K562 (cell line): ENCODE results near the gene GCC1. TPM values are rescaled to one million over a fixed set of nuclear protein-coding genes. Genes with fewer than 3 reads are reported as not detected.

Experiments
- FOXK2 ChIP-seq, 2 experiments: fragments of 450-650 bp; IDR thresholded peaks in 1 of 2; conservative IDR thresholded peaks in 1 of 2; 2 replicates each; pipeline ENCODE4 v1.6.1; 2016; ENCODE audit warnings: low read depth in 2 of 2, mild to moderate bottlenecking in 1 of 2
- GATAD2A ChIP-seq: fragments of 450-650 bp; IDR thresholded peaks from 2 replicates; pipeline ENCODE4 v1.6.1; 2017
- MEIS2 ChIP-seq: fragments of 450-650 bp; IDR thresholded peaks from 2 replicates; pipeline ENCODE4 v1.6.1; 2014; ENCODE audit warnings: mild to moderate bottlenecking; ENCODE audit not compliant: partially characterized antibody
- SNAPC5 ChIP-seq: fragments of 250-450 bp; sonication (Bioruptor Pico); IDR thresholded peaks from 2 replicates; pipeline ENCODE4 v1.8.0; 2021; ENCODE audit warnings: moderate library complexity, mild to moderate bottlenecking, inconsistent platforms
- ZBTB1 ChIP-seq: sonication (generic); formaldehyde crosslinking; IDR thresholded peaks from 2 replicates; pipeline ENCODE4 v1.8.1; 2023; ENCODE audit warnings: missing genetic modification reagents, low read depth, mild to moderate bottlenecking, borderline replicate concordance
- ZNF197 ChIP-seq: fragments of 200-800 bp; sonication (Bioruptor generic); IDR thresholded peaks from 2 replicates; pipeline ENCODE4 v1.6.1; 2016; ENCODE audit warnings: low read depth, missing genetic modification characterization, missing compliant biosample characterization
- ZNF431 ChIP-seq: sonication (generic); formaldehyde crosslinking; IDR thresholded peaks from 2 replicates; pipeline ENCODE4 v1.8.0; 2022; ENCODE audit warnings: mild to moderate bottlenecking, missing genetic modification reagents
- ZNF592 ChIP-seq: fragments of 450-650 bp; IDR thresholded peaks from 2 replicates; pipeline ENCODE4 v1.6.1; 2017; ENCODE audit warnings: antibody characterized with exemption, mild to moderate bottlenecking
- polyA plus RNA-seq, 8 experiments: library from polyadenylated mRNA; depleted of rRNA in 4 of 8; stranded (reverse) in 5 of 8; unstranded in 3 of 8; fragments of >200 nt; fragmentation: Nextera tagmentation in 2 of 8; fragmentation: Illumina TruSeq in 1 of 8; extraction: Ambion mirVana in 2 of 8; extraction: Trizol in 1 of 8; gene quantifications; 2 replicates each; pipeline versions ENCODE4 v1.2.1 to v1.2.3, GENCODE V29; 2011 to 2014; ENCODE audit warnings: inconsistent platforms in 1 of 8, missing spikeins in 1 of 8
- total RNA-seq, 7 experiments: library from RNA; depleted of rRNA in 6 of 7; stranded (reverse); fragments of >200 nt in 6 of 7; fragmentation: Illumina TruSeq in 2 of 7; extraction: Trizol in 2 of 7; gene quantifications; 2 replicates each; pipeline versions ENCODE4 v1.2.1 to v1.2.3, GENCODE V29; 2011 to 2021; ENCODE audit warnings: low replicate concordance in 1 of 7
- TF ChIP-seq, protein P1 (sequence below): sonication (generic); formaldehyde crosslinking; IDR thresholded peaks from 2 replicates; pipeline ENCODE4 v1.8.0; 2022; ENCODE audit warnings: mild to moderate bottlenecking, missing genetic modification reagents, borderline replicate concordance
- TF ChIP-seq, protein P2 (sequence below): IDR thresholded peaks from 2 replicates; pipeline ENCODE4 v1.6.1; 2014; ENCODE audit warnings: antibody characterized with exemption
- TF ChIP-seq, protein P3 (sequence below): fragments of 150-350 bp; conservative IDR thresholded peaks from 2 replicates; pipeline ENCODE4 v1.6.1; 2014; ENCODE audit warnings: low read length
- TF ChIP-seq, protein P4 (sequence below): fragments of 250-450 bp; sonication (Bioruptor Pico); IDR thresholded peaks from 2 replicates; pipeline ENCODE4 v1.8.0; 2021; ENCODE audit warnings: borderline replicate concordance, mild to moderate bottlenecking, moderate library complexity; ENCODE audit not compliant: poor library complexity, severe bottlenecking

The GCC1 gene
- total and polyA plus RNA-seq, 9 of the 15 experiments (the other 6 are each of a cell fraction or from before 2014, with no cell fraction given) = 1.9 to 19.8 (median 10.9) TPM

DNA sequence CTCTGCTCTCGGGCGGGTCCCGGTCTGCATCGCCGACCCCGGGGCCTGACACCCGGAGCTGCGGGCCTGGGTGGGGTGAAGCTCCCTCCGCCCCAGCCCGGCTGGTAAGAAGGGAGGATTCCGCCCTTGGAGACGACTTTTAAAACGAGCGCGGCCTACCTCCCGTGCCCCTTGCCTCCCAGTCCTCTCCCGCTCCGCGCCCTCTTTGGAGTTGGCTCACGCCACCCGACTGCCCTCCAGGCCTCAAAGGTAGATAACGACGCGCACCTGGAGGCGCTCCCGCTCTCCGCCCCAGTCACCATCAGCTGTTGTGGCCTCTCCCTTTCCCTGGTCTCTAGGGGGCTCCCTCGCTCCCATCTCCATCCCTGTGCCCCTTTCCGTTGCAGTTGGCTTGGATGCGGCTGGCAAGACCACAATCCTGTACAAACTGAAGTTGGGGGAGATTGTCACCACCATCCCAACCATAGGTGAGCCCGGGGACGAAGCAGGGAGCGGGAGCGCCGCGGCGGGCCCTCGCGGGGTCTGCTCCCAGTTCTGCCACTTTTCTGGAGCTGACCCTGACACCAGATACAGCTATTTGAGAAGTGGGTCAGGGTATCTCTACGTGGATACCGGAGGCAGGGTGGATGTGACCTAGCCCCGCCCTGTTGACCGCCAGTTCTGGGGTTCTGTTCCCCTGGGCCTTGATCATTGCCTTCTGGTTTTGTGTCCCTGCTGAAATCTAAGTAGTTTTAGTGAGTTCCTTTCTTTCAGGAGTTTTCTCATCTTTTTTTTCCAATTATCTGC is 3.5 kb upstream of the GCC1 start (continued):
- TF ChIP-seq, protein P1, sequence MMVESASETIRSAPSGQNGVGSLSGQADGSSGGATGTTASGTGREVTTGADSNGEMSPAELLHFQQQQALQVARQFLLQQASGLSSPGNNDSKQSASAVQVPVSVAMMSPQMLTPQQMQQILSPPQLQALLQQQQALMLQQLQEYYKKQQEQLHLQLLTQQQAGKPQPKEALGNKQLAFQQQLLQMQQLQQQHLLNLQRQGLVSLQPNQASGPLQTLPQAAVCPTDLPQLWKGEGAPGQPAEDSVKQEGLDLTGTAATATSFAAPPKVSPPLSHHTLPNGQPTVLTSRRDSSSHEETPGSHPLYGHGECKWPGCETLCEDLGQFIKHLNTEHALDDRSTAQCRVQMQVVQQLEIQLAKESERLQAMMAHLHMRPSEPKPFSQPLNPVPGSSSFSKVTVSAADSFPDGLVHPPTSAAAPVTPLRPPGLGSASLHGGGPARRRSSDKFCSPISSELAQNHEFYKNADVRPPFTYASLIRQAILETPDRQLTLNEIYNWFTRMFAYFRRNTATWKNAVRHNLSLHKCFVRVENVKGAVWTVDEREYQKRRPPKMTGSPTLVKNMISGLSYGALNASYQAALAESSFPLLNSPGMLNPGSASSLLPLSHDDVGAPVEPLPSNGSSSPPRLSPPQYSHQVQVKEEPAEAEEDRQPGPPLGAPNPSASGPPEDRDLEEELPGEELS (CRISPR knock-in tag) = no peak
- TF ChIP-seq, protein P2, sequence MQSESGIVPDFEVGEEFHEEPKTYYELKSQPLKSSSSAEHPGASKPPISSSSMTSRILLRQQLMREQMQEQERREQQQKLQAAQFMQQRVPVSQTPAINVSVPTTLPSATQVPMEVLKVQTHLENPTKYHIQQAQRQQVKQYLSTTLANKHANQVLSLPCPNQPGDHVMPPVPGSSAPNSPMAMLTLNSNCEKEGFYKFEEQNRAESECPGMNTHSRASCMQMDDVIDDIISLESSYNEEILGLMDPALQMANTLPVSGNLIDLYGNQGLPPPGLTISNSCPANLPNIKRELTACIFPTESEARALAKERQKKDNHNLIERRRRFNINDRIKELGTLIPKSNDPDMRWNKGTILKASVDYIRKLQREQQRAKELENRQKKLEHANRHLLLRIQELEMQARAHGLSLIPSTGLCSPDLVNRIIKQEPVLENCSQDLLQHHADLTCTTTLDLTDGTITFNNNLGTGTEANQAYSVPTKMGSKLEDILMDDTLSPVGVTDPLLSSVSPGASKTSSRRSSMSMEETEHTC = no peak
- TF ChIP-seq ZNF431 = 0 out of 2 replicates have a peak, but pooled peaks have one; percentile 42
- TF ChIP-seq FOXK2 (conservative IDR thresholded peaks at IDR 0.05 in 1 of 2, IDR thresholded peaks at IDR 0.05 in 1 of 2; ENCODE audit: low read depth in 2 of 2) = no peak; a peak in 1 of 4 replicates
- TF ChIP-seq, protein P3, sequence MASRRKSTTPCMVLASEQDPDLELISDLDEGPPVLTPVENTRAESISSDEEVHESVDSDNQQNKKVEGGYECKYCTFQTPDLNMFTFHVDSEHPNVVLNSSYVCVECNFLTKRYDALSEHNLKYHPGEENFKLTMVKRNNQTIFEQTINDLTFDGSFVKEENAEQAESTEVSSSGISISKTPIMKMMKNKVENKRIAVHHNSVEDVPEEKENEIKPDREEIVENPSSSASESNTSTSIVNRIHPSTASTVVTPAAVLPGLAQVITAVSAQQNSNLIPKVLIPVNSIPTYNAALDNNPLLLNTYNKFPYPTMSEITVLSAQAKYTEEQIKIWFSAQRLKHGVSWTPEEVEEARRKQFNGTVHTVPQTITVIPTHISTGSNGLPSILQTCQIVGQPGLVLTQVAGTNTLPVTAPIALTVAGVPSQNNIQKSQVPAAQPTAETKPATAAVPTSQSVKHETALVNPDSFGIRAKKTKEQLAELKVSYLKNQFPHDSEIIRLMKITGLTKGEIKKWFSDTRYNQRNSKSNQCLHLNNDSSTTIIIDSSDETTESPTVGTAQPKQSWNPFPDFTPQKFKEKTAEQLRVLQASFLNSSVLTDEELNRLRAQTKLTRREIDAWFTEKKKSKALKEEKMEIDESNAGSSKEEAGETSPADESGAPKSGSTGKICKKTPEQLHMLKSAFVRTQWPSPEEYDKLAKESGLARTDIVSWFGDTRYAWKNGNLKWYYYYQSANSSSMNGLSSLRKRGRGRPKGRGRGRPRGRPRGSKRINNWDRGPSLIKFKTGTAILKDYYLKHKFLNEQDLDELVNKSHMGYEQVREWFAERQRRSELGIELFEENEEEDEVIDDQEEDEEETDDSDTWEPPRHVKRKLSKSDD = no peak
- TF ChIP-seq ZBTB1 (CRISPR knock-in tag) = 0 out of 2 replicates have a peak, but pooled peaks have one; percentile 46
- no peak for TF ChIP-seq GATAD2A
- no peak for TF ChIP-seq ZNF197
- TF ChIP-seq ZNF592 = no peak
- TF ChIP-seq MEIS2 = no peak
- TF ChIP-seq SNAPC5 (CRISPR knock-in tag) = no peak
- TF ChIP-seq, protein P4, sequence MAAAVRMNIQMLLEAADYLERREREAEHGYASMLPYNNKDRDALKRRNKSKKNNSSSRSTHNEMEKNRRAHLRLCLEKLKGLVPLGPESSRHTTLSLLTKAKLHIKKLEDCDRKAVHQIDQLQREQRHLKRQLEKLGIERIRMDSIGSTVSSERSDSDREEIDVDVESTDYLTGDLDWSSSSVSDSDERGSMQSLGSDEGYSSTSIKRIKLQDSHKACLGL (CRISPR knock-in tag) = no peak
